MCF 10A (cell line): ENCODE measurements around the gene SYT13. TPM values are rescaled to one million over a fixed set of nuclear protein-coding genes. Genes with fewer than 3 reads are reported as not detected.

ENCODE experiments used
- BruUV-seq: library from RNA; stranded (reverse); fragments of 400-500 nt; replicated peaks from 2 replicates; lab custom pipeline; 2021; lab: Mats Ljungman, UMichigan
- CTCF ChIA-PET: fragments of 300-600 bp; sonication (Branson Sonifier 250); formaldehyde crosslinking; extraction: SDS; loops from one replicate; lab custom pipeline; 2021; ENCODE audit warnings: antibody characterized with exemption, inconsistent platforms; lab: Yijun Ruan, JAX
- POLR2A ChIA-PET: fragments of 300-600, 350-650 bp; sonication (Branson Sonifier 250); formaldehyde crosslinking; extraction: SDS; loops from one replicate; lab custom pipeline; 2020; ENCODE audit warnings: antibody characterized with exemption, inconsistent platforms; lab: Yijun Ruan, JAX
- DNase-seq: peaks from one replicate; pipeline ENCODE4 v3.0.0-alpha.2; 2018; ENCODE audit not compliant: unreplicated experiment
- H3K27ac Mint-ChIP-seq: one replicate; pipeline ENCODE4 v1.8.0; 2022; ENCODE audit warnings: mild to moderate bottlenecking, low read depth, mixed read lengths; ENCODE audit not compliant: unreplicated experiment
- H3K27me3 Mint-ChIP-seq: one replicate; pipeline ENCODE4 v1.8.0; 2022; ENCODE audit warnings: mixed read lengths; ENCODE audit not compliant: insufficient read depth, unreplicated experiment
- H3K36me3 Mint-ChIP-seq: one replicate; pipeline ENCODE4 v1.8.0; 2022; ENCODE audit warnings: mild to moderate bottlenecking, moderate library complexity, mixed read lengths; ENCODE audit not compliant: insufficient read depth, unreplicated experiment
- H3K4me1 Mint-ChIP-seq: one replicate; pipeline ENCODE4 v1.8.0; 2022; ENCODE audit warnings: mixed read lengths; ENCODE audit not compliant: insufficient read depth, unreplicated experiment
- H3K4me3 Mint-ChIP-seq: one replicate; pipeline ENCODE4 v1.8.0; 2022; ENCODE audit warnings: mild to moderate bottlenecking, moderate library complexity, mixed read lengths; ENCODE audit not compliant: unreplicated experiment
- H3K9me3 Mint-ChIP-seq: one replicate; pipeline ENCODE4 v1.8.0; 2022; ENCODE audit warnings: mixed read lengths; ENCODE audit not compliant: unreplicated experiment
- CTCF ChIP-seq: fragments of 200-600 bp; IDR thresholded peaks from one replicate; pipeline ENCODE4 v1.8.0; 2022; ENCODE audit warnings: antibody characterized with exemption, mild to moderate bottlenecking; ENCODE audit not compliant: unreplicated experiment
- intact Hi-C: fragments of 100-400 bp; cut with micrococcal nuclease; formaldehyde crosslinking; loops from 2 replicates; pipeline ENCODE4 v1.14.1; 2022
- total RNA-seq: library from RNA; stranded (reverse); gene quantifications from 2 replicates; pipeline ENCODE4 v1.2.3, GENCODE V29; 2022

SYT13 gene
- total RNA-seq, 1 experiment from 2014 or later: not detected

- Mint-ChIP-seq H3K4me1 (no peaks in the 10 kb centered on the region), H3K36me3 (no peaks in the 10 kb centered on the region), H3K27ac (no peak overlapping the region), H3K9me3 (no peaks in the 10 kb centered on the region), H3K4me3 (no peak overlapping the region), H3K27me3 (peaks cover under 1% of the 10 kb centered on the region)
- DNase-seq: no peak
- intact Hi-C loops: no loop called here
- TF ChIP-seq CTCF: no peak
- CTCF ChIA-PET: no interaction called here
- POLR2A ChIA-PET: no interaction called here
- BruUV-seq: no TSS peak
These were observed 37.6 kb downstream of the SYT13 start for GRCh38 chr11:45248501-45249011.

- no peak overlapping the region for H3K27ac Mint-ChIP-seq
- peak; percentile 7 for DNase-seq
- H3K9me3 Mint-ChIP-seq: no peaks in the 10 kb centered on the region
- H3K4me1 Mint-ChIP-seq: no peaks in the 10 kb centered on the region
- H3K27me3 Mint-ChIP-seq: no peaks in the 10 kb centered on the region
- no peaks in the 10 kb centered on the region for H3K36me3 Mint-ChIP-seq
- no TSS peak for BruUV-seq
- TF ChIP-seq CTCF: no peak
- POLR2A ChIA-PET: interaction anchor here (0.6 kb wide), 1 partner anchor 21 kb away, joined by 3 read pairs; no protein-coding TSS in a partner anchor
- intact Hi-C loops: no loop called here
- no peak overlapping the region for H3K4me3 Mint-ChIP-seq
- CTCF ChIA-PET: no interaction called here
These were observed 38.7 kb downstream of the SYT13 start for GRCh38 chr11:45247433-45247832.

GRCh38 chr11:45246241-45246640, 39.9 kb downstream of the SYT13 start:
- ChIA-PET POLR2A (no interaction called here), CTCF (interaction anchor here (1.0 to 4.2 kb wide), 3 partner anchors 13 to 138 kb away, joined by 3 to 29 read pairs (median 4); no protein-coding TSS in a partner anchor)

More at GRCh38 chr11:45246241-45246640, 39.9 kb downstream of the SYT13 start:
- Mint-ChIP-seq H3K9me3 (no peaks in the 10 kb centered on the region), H3K4me3 (no peak overlapping the region), H3K4me1 (no peaks in the 10 kb centered on the region), H3K27ac (no peak overlapping the region), H3K36me3 (no peaks in the 10 kb centered on the region), H3K27me3 (no peaks in the 10 kb centered on the region)
- DNase-seq: no peak
- BruUV-seq: no TSS peak
- intact Hi-C loops: no loop called here
- TF ChIP-seq CTCF: no peak
